HG02571 (cell line): ENCODE measurements around the gene LSM14A.
"Not testable (repeated sequence)": the region's sequence is repeated elsewhere in the genome, so short reads cannot be mapped to it uniquely, and the experiment has no call there.

Source experiments
- ATAC-seq: cut with Tn5 transposase; IDR thresholded peaks from one replicate; pipeline ENCODE4 v1.9.1; 2021; ENCODE audit warnings: mild to moderate bottlenecking, moderate library complexity; ENCODE audit not compliant: unreplicated experiment

The LSM14A gene

GRCh38 chr19:34226036-34226435 is 53.7 kb downstream of the LSM14A start:
- no peak for ATAC-seq

- no peak for ATAC-seq
Observed at GRCh38 chr19:34228347-34228746, 56.0 kb downstream of the LSM14A start.

GRCh38 chr19:34228762-34229161 is 56.5 kb downstream of the LSM14A start:
- ATAC-seq = no peak

- no peak for ATAC-seq
Observed at GRCh38 chr19:34229721-34230120, 57.4 kb downstream of the LSM14A start.

- ATAC-seq = no peak
Observed at GRCh38 chr19:34230820-34231219, 58.5 kb downstream of the LSM14A start.

GRCh38 chr19:34231439-34231838 is 59.1 kb downstream of the LSM14A start:
- ATAC-seq = no peak

- no peak for ATAC-seq
Observed at GRCh38 chr19:34232566-34233481, 60.5 kb downstream of the LSM14A start.

GRCh38 chr19:34235425-34235940 is 63.2 kb downstream of the LSM14A start:
- no peak for ATAC-seq

GRCh38 chr19:34236035-34236987 is 64.0 kb downstream of the LSM14A start:
- ATAC-seq = no peak

- no peak for ATAC-seq
Observed at GRCh38 chr19:34237283-34237682, 65.0 kb downstream of the LSM14A start.

- no peak for ATAC-seq
Observed at GRCh38 chr19:34237939-34238338, 65.6 kb downstream of the LSM14A start.

GRCh38 chr19:34241513-34242337 is 69.4 kb downstream of the LSM14A start:
- ATAC-seq = no peak

GRCh38 chr19:34243138-34243875 is 71.0 kb downstream of the LSM14A start:
- ATAC-seq = peak; percentile 61

GRCh38 chr19:34243876-34244578 is 71.7 kb downstream of the LSM14A start:
- no peak for ATAC-seq

- no peak for ATAC-seq
Observed at GRCh38 chr19:34244611-34245299, 72.5 kb downstream of the LSM14A start.

- ATAC-seq = no peak
Observed at GRCh38 chr19:34246340-34246739, 74.0 kb downstream of the LSM14A start.

GRCh38 chr19:34248941-34249340 is 76.6 kb downstream of the LSM14A start:
- ATAC-seq = no peak

GRCh38 chr19:34253167-34253566 is 80.9 kb downstream of the LSM14A start:
- ATAC-seq = not testable (repeated sequence)

- not testable (repeated sequence) for ATAC-seq
Observed at GRCh38 chr19:34253681-34254045, 81.4 kb downstream of the LSM14A start.
